GM19328 (cell line): ENCODE results near the gene MYBPC2.

Experiments used
- ATAC-seq: cut with Tn5 transposase; IDR thresholded peaks from one replicate; pipeline ENCODE4 v1.9.1; 2021; ENCODE audit warnings: mild to moderate bottlenecking, moderate library complexity; ENCODE audit not compliant: unreplicated experiment

MYBPC2 gene

DNA sequence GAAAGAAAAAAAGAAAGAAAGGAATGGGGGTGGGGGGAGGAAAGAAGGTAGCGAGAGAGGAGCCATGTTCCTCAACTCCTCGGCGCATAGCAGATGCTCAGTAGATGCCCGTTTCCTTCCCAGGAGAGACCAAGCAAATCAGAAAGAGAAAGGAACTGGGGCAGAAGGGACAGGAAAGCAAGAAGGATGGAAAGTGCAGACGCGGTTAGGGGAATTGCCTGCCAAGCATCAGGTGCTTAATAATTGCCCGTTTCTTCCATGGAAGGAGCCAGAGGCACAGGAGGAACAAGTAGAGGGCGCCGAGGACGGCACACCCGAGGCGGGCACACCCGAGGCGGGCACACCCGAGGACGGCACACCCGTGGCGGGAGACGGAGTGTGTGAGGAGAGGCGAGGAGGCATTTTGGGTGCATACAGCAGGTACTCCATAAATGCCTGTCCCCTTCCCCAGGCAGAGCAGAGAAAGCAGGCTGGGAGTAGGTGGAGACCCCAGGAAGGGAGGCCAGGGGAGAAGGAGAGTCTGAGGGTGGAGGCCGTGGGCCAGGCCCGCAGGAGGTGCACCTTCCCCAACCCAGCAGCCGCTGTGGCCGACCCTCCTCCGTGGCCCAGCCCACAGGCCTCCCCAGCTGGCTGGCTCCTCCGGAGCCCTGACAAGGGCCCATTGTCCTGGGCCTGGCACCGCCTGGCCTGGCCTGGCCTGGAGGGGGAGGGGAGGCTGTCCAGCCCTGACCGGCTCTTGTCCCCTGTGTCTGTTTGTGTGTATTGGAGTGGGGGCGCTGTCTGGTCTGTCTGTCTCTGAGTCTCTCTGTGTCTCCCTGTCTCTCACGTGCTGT, 63.7 kb downstream of the MYBPC2 start:
- ATAC-seq: no peak

DNA sequence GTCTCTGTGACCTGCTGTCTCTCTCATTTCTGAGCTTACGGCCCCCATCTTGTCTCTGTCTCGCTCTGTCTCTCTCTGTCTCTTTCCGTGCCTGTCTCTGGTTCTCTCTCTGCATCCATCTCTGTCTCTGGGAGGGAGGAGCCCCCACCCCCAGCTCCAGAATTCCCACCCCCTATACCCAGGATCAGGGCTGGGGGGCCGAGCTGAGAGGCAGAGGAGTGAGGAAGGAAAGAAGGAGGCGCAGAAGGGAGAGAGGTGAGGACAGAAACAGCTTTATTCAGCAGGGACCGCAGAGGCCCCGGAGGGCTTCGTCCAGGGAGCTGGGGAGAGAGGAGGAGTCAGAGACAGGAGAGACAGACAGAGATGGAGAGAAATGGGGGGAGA, 64.3 kb downstream of the MYBPC2 start:
- ATAC-seq: no peak

GRCh38 chr19:50498219-50499056, 65.7 kb downstream of the MYBPC2 start:
- no peak for ATAC-seq

- no peak for ATAC-seq
Measured at GRCh38 chr19:50500060-50500752, 67.5 kb downstream of the MYBPC2 start.

GRCh38 chr19:50500753-50501151, 68.1 kb downstream of the MYBPC2 start:
- no peak for ATAC-seq

DNA sequence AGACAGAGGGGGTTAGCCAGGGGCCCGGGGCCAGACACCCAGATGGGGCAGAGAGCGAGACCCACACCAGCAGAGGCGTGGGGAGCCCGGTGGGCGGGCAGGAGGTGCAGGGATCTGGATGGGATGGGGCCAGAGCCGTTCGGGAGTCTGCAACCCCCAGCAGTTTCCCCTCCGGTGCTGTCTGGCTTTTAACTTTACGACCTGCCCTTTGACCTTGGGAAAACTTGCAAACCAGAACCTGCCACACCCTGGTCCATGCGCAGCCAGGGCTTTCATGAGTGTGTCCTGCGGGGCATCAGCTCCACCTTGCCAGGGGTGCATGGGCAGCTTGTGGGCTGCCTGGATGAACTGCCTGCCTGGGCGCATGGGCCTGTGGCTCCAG, 68.5 kb downstream of the MYBPC2 start:
- ATAC-seq: no peak

GRCh38 chr19:50501568-50502475, 69.1 kb downstream of the MYBPC2 start:
- no peak for ATAC-seq

DNA sequence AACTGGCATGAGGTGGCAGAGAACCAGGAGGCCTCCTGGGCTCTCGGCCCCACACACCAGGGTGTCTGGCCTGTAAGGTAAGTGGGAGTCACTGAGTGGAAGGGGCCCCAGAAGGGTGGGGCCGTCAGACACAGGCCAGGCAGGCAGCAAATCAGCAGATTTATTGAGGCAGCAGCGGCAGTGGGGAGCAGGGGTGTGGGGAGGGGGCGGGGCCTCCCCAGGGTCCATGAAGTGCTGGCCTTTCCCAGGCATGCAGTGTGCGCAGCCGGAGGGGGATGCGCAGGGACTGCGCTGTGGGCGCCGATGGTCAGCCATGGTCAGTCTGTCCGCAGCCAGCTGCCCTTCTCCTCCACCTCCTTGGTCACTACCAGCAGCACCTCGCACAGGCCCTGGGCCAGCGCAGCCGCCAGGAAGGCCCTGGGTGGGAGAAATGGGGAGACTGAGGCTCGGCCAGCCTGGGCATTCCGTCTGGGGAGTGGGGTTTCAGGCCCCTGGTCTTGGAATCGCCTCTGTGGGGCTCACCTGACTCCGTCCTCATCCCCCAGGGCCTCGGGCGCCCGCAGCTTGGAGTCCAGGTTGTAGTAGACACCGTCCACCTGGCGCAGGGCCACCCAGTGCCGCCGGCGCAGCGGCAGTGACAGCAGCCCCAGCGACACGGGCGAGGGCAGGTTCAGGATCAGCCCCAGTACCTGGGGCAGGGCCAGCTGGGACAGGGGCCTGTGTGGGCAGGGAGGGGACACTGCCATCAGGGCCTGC, 73.3 kb downstream of the MYBPC2 start:
- no peak for ATAC-seq

DNA sequence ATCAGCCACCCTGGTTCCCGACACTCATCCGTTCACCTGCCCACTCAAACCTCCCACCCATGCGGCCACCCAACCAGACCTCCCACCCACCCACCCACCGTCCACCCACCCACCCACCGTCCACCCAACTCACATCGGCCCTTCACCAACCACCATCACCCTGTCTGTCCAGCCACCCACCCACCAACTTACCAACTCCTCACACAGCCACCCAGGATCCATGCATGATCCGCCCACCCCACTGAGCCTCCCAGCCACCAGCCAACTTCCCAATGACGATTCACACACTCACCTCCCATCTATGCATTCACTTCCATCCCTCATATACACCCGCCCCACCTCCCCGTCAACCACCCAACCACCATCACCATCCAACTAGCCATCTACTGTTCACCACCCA, 74.0 kb downstream of the MYBPC2 start:
- no peak for ATAC-seq

DNA sequence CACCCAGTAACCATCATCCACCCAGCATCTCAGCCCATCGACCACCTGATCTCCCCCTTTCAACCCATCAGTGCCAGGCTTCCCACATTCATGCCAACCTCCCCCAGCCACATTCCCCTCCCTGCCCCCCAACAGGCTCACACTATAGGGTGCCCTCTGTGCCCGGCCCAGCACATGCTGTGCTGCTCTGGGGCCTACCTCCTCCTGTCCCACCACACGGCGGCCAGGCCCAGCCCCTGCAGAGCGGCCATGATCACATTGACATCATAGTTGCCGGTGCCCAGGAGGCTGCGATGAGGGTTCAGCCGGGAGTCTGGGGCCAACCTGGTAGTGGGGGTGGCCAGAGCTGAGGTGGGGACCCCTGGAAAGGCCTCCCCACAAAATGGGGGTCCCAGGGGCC, 74.7 kb downstream of the MYBPC2 start:
- ATAC-seq: no peak

GRCh38 chr19:50508843-50509190, 76.1 kb downstream of the MYBPC2 start:
- ATAC-seq: no peak

- no peak for ATAC-seq
Measured at GRCh38 chr19:50509366-50509765, 76.7 kb downstream of the MYBPC2 start.

GRCh38 chr19:50510121-50510670, 77.5 kb downstream of the MYBPC2 start:
- no peak for ATAC-seq

DNA sequence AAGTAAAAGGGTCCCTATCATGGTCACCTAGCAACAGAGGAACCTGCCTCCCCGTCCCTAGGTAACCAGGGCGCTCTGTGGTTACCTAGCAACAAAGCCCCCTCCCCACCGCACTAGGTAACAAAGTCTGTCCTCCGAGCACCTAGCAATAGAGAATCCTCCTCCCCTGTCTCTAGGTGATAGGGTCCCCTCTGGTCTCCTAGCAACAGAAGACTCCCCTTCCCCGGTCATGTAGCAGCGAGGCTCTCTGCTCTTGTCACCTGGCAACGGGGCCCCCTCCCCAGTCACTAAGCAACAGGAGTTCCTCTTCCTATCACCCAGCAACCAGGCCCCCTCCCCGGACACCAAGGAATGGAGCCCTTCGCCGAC, 78.0 kb downstream of the MYBPC2 start:
- no peak for ATAC-seq

DNA sequence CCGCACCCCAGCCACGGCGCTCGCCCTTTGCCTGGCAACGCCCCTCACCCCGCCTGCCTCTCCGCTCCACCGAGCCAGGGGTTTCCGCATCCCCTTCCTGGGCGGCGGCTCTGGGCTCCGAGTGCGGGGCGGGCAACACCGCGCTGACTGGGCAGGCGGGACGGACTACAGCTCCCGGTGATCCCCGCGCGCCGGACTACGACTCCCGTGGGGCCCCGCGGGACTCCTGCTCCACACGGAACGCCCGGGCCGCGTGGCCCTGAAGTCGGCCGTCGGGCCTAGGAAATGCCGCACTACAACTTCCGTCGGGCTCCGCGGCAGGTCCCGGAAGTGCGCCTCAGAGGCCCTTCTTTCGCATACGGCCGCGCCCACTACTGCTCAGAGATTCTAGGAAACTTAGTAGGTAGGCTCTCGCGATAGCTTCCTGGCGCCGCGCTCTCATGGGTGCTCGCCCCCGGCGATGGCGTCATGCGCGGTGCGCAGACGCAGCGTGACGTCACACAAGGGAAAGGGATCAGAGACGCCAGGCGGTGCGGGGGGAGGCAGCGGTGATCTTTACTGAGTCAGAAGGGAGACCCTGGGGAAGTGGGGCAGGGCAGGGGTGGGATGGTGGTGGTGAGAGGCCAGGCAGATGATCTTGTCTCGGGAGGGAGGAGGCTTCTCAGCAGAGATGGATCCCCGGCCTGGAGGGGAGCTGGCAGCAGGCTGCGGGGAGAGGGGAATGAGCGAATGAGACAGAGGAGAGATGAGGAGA, 78.6 kb downstream of the MYBPC2 start, which contains the start of gene JOSD2:
Gene JOSD2, minus strand, starts transcription at position 123 of the 754 bp plus-strand sequence. CDS start 760 bp downstream, outside the sequence.
- ATAC-seq: peak; percentile 85

- no peak for ATAC-seq
Measured at GRCh38 chr19:50512112-50512998, 79.7 kb downstream of the MYBPC2 start.

- ATAC-seq: no peak
Measured at GRCh38 chr19:50512999-50513745, 80.5 kb downstream of the MYBPC2 start.
